Astrocyte (in vitro differentiated cells and primary cell): ENCODE results near the gene PYGO2. TPM values are rescaled to one million over a fixed set of nuclear protein-coding genes. Genes with fewer than 3 reads are reported as not detected.

Experiments used
- DNase-seq: peaks from one replicate; pipeline ENCODE4 v3.0.0-alpha.2; 2010; ENCODE audit warnings: low read depth
- FAIRE-seq: peaks from 2 replicates; lab custom pipeline; 2011; peaks lifted over from hg19 to GRCh38; lab: Jason Lieb, UNC
- H2AFZ ChIP-seq: 2 replicates; pipeline ENCODE4 v1.6.0; 2012; ENCODE audit warnings: low read depth, low read length, inconsistent platforms
- H3K27ac ChIP-seq: 2 replicates; pipeline ENCODE4 v1.5.1; 2011; ENCODE audit warnings: low read depth, low read length, inconsistent platforms
- H3K27me3 ChIP-seq: 2 replicates; pipeline ENCODE4 v1.6.0; 2011; ENCODE audit warnings: low read length, inconsistent platforms; ENCODE audit not compliant: insufficient read depth
- H3K36me3 ChIP-seq: 2 replicates; pipeline ENCODE4 v1.5.1; 2011; ENCODE audit warnings: low read length, inconsistent platforms; ENCODE audit not compliant: insufficient read depth
- H3K4me1 ChIP-seq: 2 replicates; pipeline ENCODE4 v1.5.1; 2011; ENCODE audit warnings: low read length, inconsistent platforms; ENCODE audit not compliant: insufficient read depth
- H3K4me2 ChIP-seq: 2 replicates; pipeline ENCODE4 v1.6.0; 2012; ENCODE audit warnings: low read length, inconsistent platforms
- H3K4me3 ChIP-seq: 2 replicates; pipeline ENCODE4 v1.5.1; 2011; ENCODE audit warnings: low read depth, mild to moderate bottlenecking, low read length, inconsistent platforms; ENCODE audit not compliant: insufficient read depth
- H3K79me2 ChIP-seq: 2 replicates; pipeline ENCODE4 v1.6.0; 2012; ENCODE audit warnings: mild to moderate bottlenecking, low read length, inconsistent platforms; ENCODE audit not compliant: insufficient read depth
- H3K9ac ChIP-seq: 2 replicates; pipeline ENCODE4 v1.6.0; 2012; ENCODE audit warnings: mild to moderate bottlenecking, low read length, inconsistent platforms
- H3K9me3 ChIP-seq: 2 replicates; pipeline ENCODE4 v1.5.1; 2012; ENCODE audit warnings: low read depth, mild to moderate bottlenecking, low read length, inconsistent platforms; ENCODE audit not compliant: insufficient read depth
- H4K20me1 ChIP-seq: 2 replicates; pipeline ENCODE4 v1.6.0; 2012; ENCODE audit warnings: low read length, inconsistent platforms; ENCODE audit not compliant: insufficient read depth
- H3K27ac Mint-ChIP-seq: one replicate; pipeline ENCODE4 v1.8.0; 2021; ENCODE audit warnings: mild to moderate bottlenecking, mixed read lengths; ENCODE audit not compliant: unreplicated experiment
- H3K27me3 Mint-ChIP-seq: one replicate; pipeline ENCODE4 v1.8.0; 2021; ENCODE audit warnings: low read depth, mixed read lengths; ENCODE audit not compliant: unreplicated experiment
- H3K36me3 Mint-ChIP-seq: one replicate; pipeline ENCODE4 v1.8.0; 2021; ENCODE audit warnings: low read depth, mixed read lengths; ENCODE audit not compliant: unreplicated experiment
- H3K4me1 Mint-ChIP-seq: one replicate; pipeline ENCODE4 v1.8.0; 2021; ENCODE audit warnings: low read depth, mixed read lengths; ENCODE audit not compliant: unreplicated experiment
- H3K4me3 Mint-ChIP-seq: one replicate; pipeline ENCODE4 v1.8.0; 2021; ENCODE audit warnings: mild to moderate bottlenecking, moderate library complexity, mixed read lengths; ENCODE audit not compliant: unreplicated experiment
- H3K9me3 Mint-ChIP-seq: one replicate; pipeline ENCODE4 v1.8.0; 2021; ENCODE audit warnings: mild to moderate bottlenecking, mixed read lengths; ENCODE audit not compliant: unreplicated experiment
- CTCF ChIP-seq: IDR thresholded peaks from 2 replicates; pipeline ENCODE4 v1.5.1; 2011; ENCODE audit warnings: low read depth, mild to moderate bottlenecking, inconsistent platforms, low read length, moderate library complexity; ENCODE audit not compliant: insufficient read depth
- EZH2 ChIP-seq: IDR thresholded peaks from 2 replicates; pipeline ENCODE4 v1.6.1; 2012; ENCODE audit warnings: mild to moderate bottlenecking, low read length, inconsistent platforms; ENCODE audit not compliant: insufficient read depth
- total RNA-seq: library from RNA; stranded (reverse); gene quantifications from 2 replicates; pipeline ENCODE4 v1.2.1, GENCODE V29; 2021

The PYGO2 gene
- total RNA-seq, 1 donor from 2014 or later: 21.8 TPM

GRCh38 chr1:154970631-154971340 lies 9.2 kb upstream of the PYGO2 start, which contains the start of gene SHC1:
TSS of gene SHC1 (minus strand) at chr1:154970747. CDS start at chr1:154970526, 221 bp downstream.
- Mint-ChIP-seq H3K9me3 (no peaks in the 10 kb centered on the region), H3K4me1 (peaks cover 29% of the 10 kb centered on the region), H3K27ac (no peak within 1 kb of the TSS), H3K4me3 (peak within 1 kb of the TSS; percentile 93), H3K27me3 (no peaks in the 10 kb centered on the region), H3K36me3 (peaks cover 3% of the 10 kb centered on the region)
- Histone ChIP-seq H2AFZ (no peak within 1 kb of the TSS), H3K4me1 (peaks cover 43% of the 10 kb centered on the region), H4K20me1 (peaks cover 47% of the 10 kb centered on the region), H3K27ac (peak within 1 kb of the TSS; percentile 99), H3K4me2 (peak within 1 kb of the TSS; percentile 94), H3K36me3 (peaks cover 22% of the 10 kb centered on the region), H3K79me2 (peaks cover 67% of the 10 kb centered on the region), H3K9me3 (no peaks in the 10 kb centered on the region), H3K27me3 (no peaks in the 10 kb centered on the region), H3K4me3 (peak within 1 kb of the TSS; percentile 77), H3K9ac (peak within 1 kb of the TSS; percentile 91)
- FAIRE-seq: no peak
- TF ChIP-seq CTCF: no peak
- no peak for TF ChIP-seq EZH2
- DNase-seq: peak; percentile 91

- H2AFZ ChIP-seq: no peak overlapping the region
Observed at GRCh38 chr1:154969860-154970452, 8.4 kb upstream of the PYGO2 start.

More at GRCh38 chr1:154969860-154970452, 8.4 kb upstream of the PYGO2 start:
- Mint-ChIP-seq H3K4me1 (peaks cover 31% of the 10 kb centered on the region), H3K36me3 (peaks cover 6% of the 10 kb centered on the region), H3K27ac (no peak overlapping the region), H3K4me3 (peak overlapping the region; percentile 93), H3K9me3 (no peaks in the 10 kb centered on the region), H3K27me3 (no peaks in the 10 kb centered on the region)
- no peaks in the 10 kb centered on the region for H3K27me3 ChIP-seq
- FAIRE-seq: no peak
- peak overlapping the region; percentile 94 for H3K4me2 ChIP-seq
- H3K36me3 ChIP-seq: peaks cover 28% of the 10 kb centered on the region
- H3K9me3 ChIP-seq: no peaks in the 10 kb centered on the region
- peak overlapping the region; percentile 91 for H3K9ac ChIP-seq
- peak overlapping the region; percentile 99 for H3K27ac ChIP-seq
- H3K79me2 ChIP-seq: peaks cover 66% of the 10 kb centered on the region
- H3K4me1 ChIP-seq: peaks cover 43% of the 10 kb centered on the region
- H3K4me3 ChIP-seq: peak overlapping the region; percentile 77
- H4K20me1 ChIP-seq: peaks cover 55% of the 10 kb centered on the region
- TF ChIP-seq CTCF (no peak), EZH2 (no peak)
- DNase-seq: no peak
